ENCODE data around the gene MAGEA12.
"Not testable (repeated sequence)": the region's sequence is repeated elsewhere in the genome, so short reads cannot be mapped to it uniquely, and the experiment has no call there.

The MAGEA12 gene

GRCh38 chrX:152733261-152733975 lies at the start of gene MAGEA12, which contains the start of gene CSAG1:
MAGEA12 (plus strand) TSS chrX:152733757; CDS start chrX:152736162, 2,405 bp downstream.
CSAG1 (minus strand) TSS chrX:152733721; CDS start chrX:152732460, 1,261 bp downstream.
- no peak for DNase-seq

GRCh38 chrX:152697952-152698931 lies 35.3 kb upstream of the MAGEA12 start, which contains the start of gene MAGEA3:
MAGEA3 (plus strand) TSS chrX:152698794; CDS start chrX:152700833, 2,039 bp downstream.
- not testable (repeated sequence) for DNase-seq

- DNase-seq, result not testable (repeated sequence)
Measured at GRCh38 chrX:152700390-152700789, 33.2 kb upstream of the MAGEA12 start.

- not testable (repeated sequence) for DNase-seq
Measured at GRCh38 chrX:152706500-152706899, 27.1 kb upstream of the MAGEA12 start.

- DNase-seq, result not testable (repeated sequence)
Measured at GRCh38 chrX:152709173-152709572, 24.4 kb upstream of the MAGEA12 start, which contains the start of gene CSAG2. CSAG2 (minus strand) TSS chrX:152709273; CDS start chrX:152709112, 161 bp downstream.

GRCh38 chrX:152713195-152713594 lies 20.4 kb upstream of the MAGEA12 start:
- DNase-seq, result not testable (repeated sequence)

GRCh38 chrX:152713815-152714787 lies 19.5 kb upstream of the MAGEA12 start, which contains the start of gene MAGEA2B:
MAGEA2B (plus strand) TSS chrX:152714628; CDS start chrX:152717107, 2,479 bp downstream.
- not testable (repeated sequence) for DNase-seq

GRCh38 chrX:152725409-152725808 lies 8.1 kb upstream of the MAGEA12 start:
- no peak for DNase-seq

- not testable (repeated sequence) for DNase-seq
Measured at GRCh38 chrX:152734143-152734858, 744 bp downstream of the MAGEA12 start.

- DNase-seq, result no peak
Measured at GRCh38 chrX:152735101-152735500, 1.5 kb downstream of the MAGEA12 start.

- no peak for DNase-seq
Measured at GRCh38 chrX:152735860-152736511, 2.4 kb downstream of the MAGEA12 start.

- not testable (repeated sequence) for DNase-seq
Measured at GRCh38 chrX:152736528-152736927, 3.0 kb downstream of the MAGEA12 start.

GRCh38 chrX:152738560-152738959 lies 5.0 kb downstream of the MAGEA12 start:
- no peak for DNase-seq

GRCh38 chrX:152753686-152754650 lies 20.4 kb downstream of the MAGEA12 start, which contains the start of gene MAGEA2:
MAGEA2 (minus strand) TSS chrX:152753842; CDS start chrX:152751363, 2,479 bp downstream.
- not testable (repeated sequence) for DNase-seq

GRCh38 chrX:152754871-152755270 lies 21.3 kb downstream of the MAGEA12 start:
- not testable (repeated sequence) for DNase-seq

GRCh38 chrX:152758918-152759317 lies 25.4 kb downstream of the MAGEA12 start, which contains the start of gene CSAG3:
CSAG3 (plus strand) TSS chrX:152759218.
- DNase-seq, result not testable (repeated sequence)

- not testable (repeated sequence) for DNase-seq
Measured at GRCh38 chrX:152759544-152759943, 26.0 kb downstream of the MAGEA12 start.
